ENCODE measurements around the gene DAGLA. TPM values are rescaled to one million over a fixed set of nuclear protein-coding genes. Genes with fewer than 3 reads are reported as not detected.

The DAGLA gene
- total and polyA plus RNA-seq, 8 donors, result under 0.01 to 27.2 (median 1.0) TPM

DNA sequence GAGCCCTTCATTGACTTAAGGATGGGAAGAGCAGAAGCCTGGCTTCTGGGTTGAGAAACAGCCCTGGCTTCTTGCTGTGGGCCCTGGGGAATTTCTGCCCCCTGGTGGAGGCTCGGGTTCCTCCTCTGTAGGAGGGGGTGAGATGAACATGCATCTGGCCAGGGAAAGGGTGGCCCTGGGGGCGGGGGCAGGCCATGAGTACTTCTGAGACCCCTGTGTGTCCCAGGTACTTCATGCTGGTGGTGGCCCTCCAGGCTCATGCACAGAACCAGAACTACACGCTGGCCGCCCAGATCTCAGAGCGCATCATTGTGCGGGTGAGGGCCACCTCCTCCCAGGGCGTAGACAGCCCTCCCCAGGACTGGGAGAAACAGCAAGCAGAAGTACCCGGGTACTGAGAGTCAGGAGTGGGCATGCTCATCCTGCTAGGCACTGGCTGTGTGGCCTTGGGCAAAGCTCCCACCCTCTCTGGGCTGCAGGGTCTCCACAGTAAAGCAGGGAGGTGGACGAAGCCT lies 96.4 kb downstream of the DAGLA start:
- H3K4me3 ChIP-seq, result peak overlapping the region in 1 of 4 donors; percentile 8
- H3K36me3 ChIP-seq, result peaks cover 22 to 70% (median 51%) of the 10 kb centered on the region in 4 donors
- peak; percentile 76 to 83 for DNase-seq
- no peaks in the 10 kb centered on the region for H3K9me3 ChIP-seq
- peak overlapping the region; percentile 43 to 91 (median 57) for H3K27ac ChIP-seq
- H3K4me1 ChIP-seq, result peaks cover 26 to 63% (median 47%) of the 10 kb centered on the region in 4 donors
- H3K27me3 ChIP-seq, result no peaks in the 10 kb centered on the region
- 47 to 72% (median 62%) methylated on average over 5 to 9 of the region's 9 CpGs for WGBS, 5 donors
- intact Hi-C loops (cut with DNase I; ENCODE audit: low total_unique reads), result no loop called here
- TF ChIP-seq EP300 (IDR thresholded peaks at IDR 0.05) (no peak), POLR2A (IDR thresholded peaks at IDR 0.05) (no peak)
- TF ChIP-seq, protein P1, sequence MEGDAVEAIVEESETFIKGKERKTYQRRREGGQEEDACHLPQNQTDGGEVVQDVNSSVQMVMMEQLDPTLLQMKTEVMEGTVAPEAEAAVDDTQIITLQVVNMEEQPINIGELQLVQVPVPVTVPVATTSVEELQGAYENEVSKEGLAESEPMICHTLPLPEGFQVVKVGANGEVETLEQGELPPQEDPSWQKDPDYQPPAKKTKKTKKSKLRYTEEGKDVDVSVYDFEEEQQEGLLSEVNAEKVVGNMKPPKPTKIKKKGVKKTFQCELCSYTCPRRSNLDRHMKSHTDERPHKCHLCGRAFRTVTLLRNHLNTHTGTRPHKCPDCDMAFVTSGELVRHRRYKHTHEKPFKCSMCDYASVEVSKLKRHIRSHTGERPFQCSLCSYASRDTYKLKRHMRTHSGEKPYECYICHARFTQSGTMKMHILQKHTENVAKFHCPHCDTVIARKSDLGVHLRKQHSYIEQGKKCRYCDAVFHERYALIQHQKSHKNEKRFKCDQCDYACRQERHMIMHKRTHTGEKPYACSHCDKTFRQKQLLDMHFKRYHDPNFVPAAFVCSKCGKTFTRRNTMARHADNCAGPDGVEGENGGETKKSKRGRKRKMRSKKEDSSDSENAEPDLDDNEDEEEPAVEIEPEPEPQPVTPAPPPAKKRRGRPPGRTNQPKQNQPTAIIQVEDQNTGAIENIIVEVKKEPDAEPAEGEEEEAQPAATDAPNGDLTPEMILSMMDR (IDR thresholded peaks at IDR 0.05), result peak in 5 of 7 experiments; percentile 28 to 79 (median 67)

DNA sequence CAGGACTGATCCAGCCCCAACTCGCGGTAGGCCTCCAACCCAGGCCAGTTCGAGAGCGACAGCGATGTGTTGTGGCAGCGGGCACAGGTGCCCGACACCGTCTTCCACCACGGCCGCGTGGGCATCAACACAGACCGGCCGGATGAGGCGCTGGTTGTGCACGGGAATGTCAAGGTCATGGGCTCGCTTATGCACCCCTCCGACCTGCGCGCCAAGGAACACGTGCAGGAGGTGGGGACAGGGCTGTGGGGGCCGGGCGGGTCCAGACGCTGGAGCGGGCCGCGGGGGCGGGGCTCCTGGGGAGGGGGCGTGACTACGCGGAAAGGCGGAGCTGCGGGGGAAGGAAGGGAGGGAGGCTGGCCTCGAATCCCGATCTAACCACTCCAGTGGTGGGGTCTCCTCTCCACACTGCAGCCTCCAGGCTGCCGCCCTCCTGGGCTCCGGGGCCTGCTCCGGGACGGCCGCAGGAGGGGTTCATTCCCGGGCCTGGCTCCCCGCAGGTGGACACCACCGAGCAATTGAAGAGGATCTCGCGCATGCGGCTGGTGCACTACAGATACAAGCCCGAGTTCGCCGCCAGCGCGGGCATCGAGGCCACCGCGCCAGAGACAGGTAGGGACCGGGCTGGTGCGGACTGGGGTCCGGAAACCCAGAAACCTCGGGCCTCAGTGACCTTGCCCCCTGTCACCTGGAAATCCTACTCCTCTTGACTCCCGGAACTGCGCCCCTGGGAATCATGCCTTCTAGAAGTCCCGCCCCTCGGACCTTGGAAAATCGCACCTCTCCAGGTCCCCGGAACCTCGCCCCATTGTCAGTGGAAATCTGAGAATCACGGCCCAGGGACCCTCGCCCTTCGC lies 97.3 kb downstream of the DAGLA start:
- Histone ChIP-seq H3K27ac (peak overlapping the region; percentile 43 to 91 (median 57)), H3K36me3 (peaks cover 22 to 70% (median 59%) of the 10 kb centered on the region in 4 donors), H3K27me3 (no peaks in the 10 kb centered on the region), H3K4me1 (peaks cover 18 to 55% (median 39%) of the 10 kb centered on the region in 4 donors), H3K9me3 (no peaks in the 10 kb centered on the region), H3K4me3 (peak overlapping the region; percentile 14 to 27 (median 20))
- intact Hi-C loops (cut with DNase I; ENCODE audit: low total_unique reads), result no loop called here
- DNase-seq, result peak; percentile 77 to 86
- TF ChIP-seq EP300 (IDR thresholded peaks at IDR 0.05), result no peak
- peak in 2 of 3 donors; percentile 5 to 35 for TF ChIP-seq POLR2AphosphoS5 (IDR thresholded peaks at IDR 0.05)
- WGBS, 5 donors, result 44 to 53% (median 46%) methylated on average over 48 to 67 of the region's 67 CpGs

DNA sequence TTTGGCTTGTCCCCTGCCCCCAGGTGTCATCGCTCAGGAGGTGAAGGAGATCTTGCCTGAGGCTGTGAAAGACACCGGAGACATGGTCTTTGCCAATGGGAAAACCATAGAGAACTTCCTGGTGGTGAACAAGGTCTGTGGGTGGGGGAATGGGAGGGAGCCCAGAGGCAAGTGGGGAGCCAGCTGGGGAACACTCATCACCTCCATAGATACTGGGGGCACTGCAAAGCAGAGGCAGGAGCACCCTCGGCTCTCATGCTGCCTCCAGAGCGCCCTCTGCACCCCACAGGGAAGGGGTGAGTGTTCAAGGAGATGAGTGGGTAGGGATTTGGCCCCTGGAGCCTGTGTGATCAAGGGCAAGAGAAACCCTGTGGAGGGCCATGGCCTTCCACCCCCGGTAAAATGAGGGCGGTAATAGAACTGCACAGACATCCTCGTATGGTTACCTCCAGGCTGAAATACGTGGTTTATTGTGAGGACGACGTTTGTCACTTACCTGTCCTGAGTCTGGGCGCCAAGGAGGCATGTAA lies 98.2 kb downstream of the DAGLA start:
- H3K9me3 ChIP-seq, result no peaks in the 10 kb centered on the region
- H3K4me3 ChIP-seq, result no peak overlapping the region
- H3K27me3 ChIP-seq, result no peaks in the 10 kb centered on the region
- H3K36me3 ChIP-seq, result peaks cover 28 to 75% (median 67%) of the 10 kb centered on the region in 4 donors
- peak overlapping the region in 3 of 5 donors; percentile 24 to 91 (median 43) for H3K27ac ChIP-seq
- no peak for TF ChIP-seq EP300 (IDR thresholded peaks at IDR 0.05)
- no peak for TF ChIP-seq POLR2A (IDR thresholded peaks at IDR 0.05)
- peaks cover 17 to 45% (median 35%) of the 10 kb centered on the region in 4 donors for H3K4me1 ChIP-seq
- 80 to 88% (median 87%) methylated on average over 11 of the region's 11 CpGs for WGBS, 5 donors
- no peak for DNase-seq
- intact Hi-C loops (cut with DNase I; ENCODE audit: low total_unique reads), result no loop called here

DNA sequence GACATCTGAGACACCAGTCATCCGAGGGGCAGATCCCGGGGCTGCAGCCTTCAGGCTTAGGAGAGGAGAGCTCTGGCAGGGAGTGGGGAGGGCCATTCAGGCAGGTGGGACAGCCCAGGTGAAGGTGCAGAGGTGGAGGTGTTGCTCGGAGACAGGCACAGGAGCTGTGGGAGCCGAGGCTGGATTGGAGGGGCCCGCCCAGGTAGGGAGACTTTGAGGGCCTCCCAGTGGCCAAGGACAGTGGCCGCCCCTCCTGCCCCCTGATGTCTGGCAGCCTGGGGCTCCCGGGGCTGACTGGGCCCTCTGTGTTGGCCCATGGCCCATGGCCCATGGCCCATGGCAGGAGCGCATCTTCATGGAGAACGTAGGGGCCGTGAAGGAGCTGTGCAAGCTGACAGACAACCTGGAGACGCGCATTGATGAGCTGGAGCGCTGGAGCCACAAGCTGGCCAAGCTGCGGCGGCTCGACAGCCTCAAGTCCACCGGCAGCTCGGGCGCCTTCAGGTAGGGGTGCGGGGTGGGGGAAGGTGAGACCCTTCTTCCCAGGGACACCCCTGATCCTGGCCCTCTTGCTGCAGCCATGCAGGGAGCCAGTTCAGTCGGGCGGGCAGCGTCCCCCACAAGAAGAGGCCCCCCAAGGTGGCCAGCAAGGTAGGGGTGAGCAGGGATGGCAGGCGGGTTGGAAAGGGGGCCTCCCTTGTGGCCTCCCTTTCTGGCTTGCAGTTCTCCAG lies 98.9 kb downstream of the DAGLA start:
- H3K27me3 ChIP-seq, result no peaks in the 10 kb centered on the region
- H3K4me3 ChIP-seq, result no peak overlapping the region
- TF ChIP-seq POLR2AphosphoS5 (IDR thresholded peaks at IDR 0.05), result no peak
- no peak for TF ChIP-seq EP300 (IDR thresholded peaks at IDR 0.05)
- no peak for TF ChIP-seq POLR2A (IDR thresholded peaks at IDR 0.05)
- TF ChIP-seq, protein P1 (IDR thresholded peaks at IDR 0.05), result no peak
- WGBS, 5 donors, result 82 to 91% (median 88%) methylated on average over 10 to 24 of the region's 24 CpGs
- H3K9me3 ChIP-seq, result no peaks in the 10 kb centered on the region
- intact Hi-C loops (cut with DNase I; ENCODE audit: low total_unique reads), result no loop called here
- no peak for DNase-seq
- H3K36me3 ChIP-seq, result peaks cover 34 to 75% (median 71%) of the 10 kb centered on the region in 4 donors
- peaks cover 17 to 38% (median 35%) of the 10 kb centered on the region in 4 donors for H3K4me1 ChIP-seq
- H3K27ac ChIP-seq, result peak overlapping the region in 2 of 5 donors; percentile 24 to 43
